HG02623 (cell line): ENCODE measurements around the gene ZKSCAN4.

Experiments used
- ATAC-seq: cut with Tn5 transposase; IDR thresholded peaks from one replicate; pipeline ENCODE4 v1.9.1; 2021; ENCODE audit warnings: moderate library complexity; ENCODE audit not compliant: unreplicated experiment

Gene ZKSCAN4

DNA sequence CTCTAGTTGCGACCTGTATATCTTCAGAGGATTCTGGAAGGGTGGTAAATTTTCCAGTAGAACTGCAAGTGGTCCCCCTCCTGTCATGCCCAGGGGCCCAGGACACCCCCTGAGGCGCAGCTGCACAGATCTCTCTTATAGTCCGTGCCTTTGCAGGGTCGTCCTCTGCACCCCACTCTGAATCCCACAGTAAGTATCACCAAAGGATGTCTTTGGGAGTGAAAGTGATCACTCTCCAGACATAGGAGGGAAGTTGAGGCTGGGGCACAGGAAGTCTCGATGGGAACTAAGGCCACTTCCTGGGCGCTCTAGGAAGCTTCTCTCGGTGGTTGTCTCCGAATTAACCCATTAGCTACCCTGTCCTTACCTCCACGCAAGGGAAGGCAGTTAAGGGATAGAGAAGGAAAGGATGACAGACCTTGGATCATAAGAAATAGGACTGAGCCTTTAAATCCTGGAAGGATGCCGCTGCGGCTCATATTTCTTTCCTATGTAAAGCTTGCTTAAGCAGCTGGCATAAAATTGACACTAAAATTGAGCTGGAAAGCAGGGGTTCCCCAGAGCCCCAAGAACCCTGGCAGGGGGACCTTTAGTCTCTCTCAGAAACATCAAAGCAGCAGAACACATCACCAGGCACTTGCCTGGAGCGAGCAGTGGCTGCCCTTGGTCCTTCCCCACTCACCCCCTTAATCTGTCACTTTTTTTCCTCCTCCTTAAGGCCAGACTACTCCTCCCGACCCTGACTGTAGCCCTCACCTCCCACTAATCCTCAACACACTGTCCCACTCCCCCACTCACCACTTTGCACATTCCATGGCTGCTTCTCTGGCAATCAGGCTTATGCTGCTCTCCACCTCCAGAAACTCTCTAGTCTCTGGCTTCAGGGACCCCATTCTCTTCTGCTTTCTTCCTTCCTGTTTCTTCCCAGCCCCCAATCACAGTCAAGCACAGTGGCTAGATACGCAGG is at the start of gene ZKSCAN4:
TSS of gene ZKSCAN4 (minus strand) at position 261 of the 967 bp plus-strand sequence. CDS start 289 bp downstream, outside the sequence.
- ATAC-seq: peak; percentile 83

- no peak for ATAC-seq
These were observed 44.5 kb upstream of the ZKSCAN4 start for GRCh38 chr6:28296520-28297060.

DNA sequence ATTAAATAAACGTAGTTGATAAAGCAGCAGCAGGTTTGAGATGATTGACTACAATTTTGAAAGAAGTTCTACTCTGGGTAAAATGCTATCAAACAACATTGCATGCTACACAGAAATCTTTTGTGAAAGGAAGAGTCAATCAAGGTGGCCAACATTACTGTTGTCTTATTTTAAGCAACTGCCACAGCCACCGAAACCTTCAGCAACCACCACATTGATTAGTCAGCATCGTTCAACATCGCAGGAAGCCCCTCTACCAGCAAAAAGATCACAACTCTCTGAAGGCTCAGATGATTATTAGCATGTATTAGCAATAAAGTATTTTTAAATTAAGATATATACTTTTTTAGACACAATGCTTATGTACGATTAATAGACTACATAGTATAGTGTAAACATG is 43.3 kb upstream of the ZKSCAN4 start:
- no peak for ATAC-seq

DNA sequence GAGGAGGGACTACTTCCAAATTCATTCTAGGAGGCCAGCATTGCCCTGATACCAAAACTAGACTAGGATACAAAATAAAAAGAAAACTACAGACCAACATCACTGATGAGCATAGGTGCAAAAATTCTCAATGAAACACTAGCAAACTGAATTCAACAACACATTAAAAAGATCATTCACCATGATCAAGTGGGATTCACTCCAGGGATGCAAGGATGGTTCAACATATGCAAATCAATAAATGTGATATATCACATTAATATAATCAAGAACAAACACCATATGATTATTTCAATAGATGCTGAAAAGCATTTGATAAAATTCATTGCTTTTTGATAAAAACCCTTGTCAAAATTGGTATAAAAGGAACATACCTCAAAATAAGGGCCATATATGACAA is 39.5 kb upstream of the ZKSCAN4 start:
- ATAC-seq: no peak

GRCh38 chr6:28282926-28283325 is 30.9 kb upstream of the ZKSCAN4 start:
- no peak for ATAC-seq

DNA sequence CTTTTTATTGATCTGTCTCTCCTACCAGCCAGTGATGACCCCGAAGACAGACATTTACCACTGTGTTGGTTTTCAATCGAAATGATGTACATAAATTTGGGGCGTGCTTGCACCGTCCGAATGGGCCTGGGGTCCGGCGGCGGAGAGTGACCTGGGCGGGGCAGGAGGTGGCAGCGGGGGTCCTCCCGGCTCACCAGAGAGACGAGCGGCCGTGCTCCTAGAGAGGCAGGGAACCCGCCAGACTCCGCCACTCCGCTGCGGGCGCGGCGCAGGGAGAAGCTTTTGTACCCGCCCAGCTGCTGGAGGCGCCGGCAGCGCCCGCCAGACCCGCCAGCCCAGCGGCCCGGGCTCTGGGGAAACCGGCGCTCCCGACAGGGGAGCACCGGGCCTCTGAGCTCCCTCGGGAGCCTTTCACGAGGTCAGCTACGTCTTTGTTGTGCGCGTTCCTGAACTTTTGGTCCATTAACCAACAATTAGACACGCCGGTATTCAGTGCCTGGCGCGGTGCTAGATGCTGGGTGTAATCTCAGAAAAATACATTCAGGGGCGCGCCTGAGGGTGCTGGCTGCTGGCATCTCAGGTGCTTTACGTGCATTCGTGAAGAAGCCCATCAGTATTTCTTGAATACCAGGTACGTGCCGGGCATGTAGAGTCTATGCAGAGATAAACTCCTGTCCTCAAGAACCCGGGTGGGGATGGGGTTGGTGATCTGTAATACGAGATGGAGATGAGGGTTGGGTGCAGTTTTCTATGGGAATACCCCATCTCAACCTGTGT is 29.4 kb upstream of the ZKSCAN4 start, which contains the start of gene PGBD1:
TSS of gene PGBD1 (plus strand) at position 285 of the 777 bp plus-strand sequence. CDS start 2,242 bp downstream, outside the sequence.
- peak; percentile 78 for ATAC-seq

- no peak for ATAC-seq
These were observed 28.7 kb upstream of the ZKSCAN4 start for GRCh38 chr6:28280595-28281287.

- no peak for ATAC-seq
These were observed 25.7 kb upstream of the ZKSCAN4 start for GRCh38 chr6:28277746-28278145.

- no peak for ATAC-seq
These were observed 22.8 kb upstream of the ZKSCAN4 start for GRCh38 chr6:28274888-28275287.

GRCh38 chr6:28269492-28269891 is 17.4 kb upstream of the ZKSCAN4 start:
- no peak for ATAC-seq

DNA sequence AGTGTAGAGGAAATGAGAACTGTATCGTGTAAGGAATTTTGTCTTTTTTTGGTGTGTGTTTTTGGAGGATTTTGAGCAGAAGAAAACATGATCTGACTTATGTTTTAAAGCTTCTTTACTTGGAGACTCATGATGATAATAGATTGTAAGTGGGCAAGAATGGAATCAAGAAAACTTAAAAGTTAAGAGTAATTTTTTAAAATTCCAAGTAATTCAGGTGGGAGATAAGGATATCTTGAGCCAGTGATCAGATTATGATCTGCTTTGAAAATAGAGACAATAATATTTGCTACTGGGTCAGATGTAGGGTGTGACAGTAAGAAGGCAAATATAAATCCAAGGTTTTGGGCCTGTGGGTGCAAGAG is 15.6 kb upstream of the ZKSCAN4 start:
- no peak for ATAC-seq

DNA sequence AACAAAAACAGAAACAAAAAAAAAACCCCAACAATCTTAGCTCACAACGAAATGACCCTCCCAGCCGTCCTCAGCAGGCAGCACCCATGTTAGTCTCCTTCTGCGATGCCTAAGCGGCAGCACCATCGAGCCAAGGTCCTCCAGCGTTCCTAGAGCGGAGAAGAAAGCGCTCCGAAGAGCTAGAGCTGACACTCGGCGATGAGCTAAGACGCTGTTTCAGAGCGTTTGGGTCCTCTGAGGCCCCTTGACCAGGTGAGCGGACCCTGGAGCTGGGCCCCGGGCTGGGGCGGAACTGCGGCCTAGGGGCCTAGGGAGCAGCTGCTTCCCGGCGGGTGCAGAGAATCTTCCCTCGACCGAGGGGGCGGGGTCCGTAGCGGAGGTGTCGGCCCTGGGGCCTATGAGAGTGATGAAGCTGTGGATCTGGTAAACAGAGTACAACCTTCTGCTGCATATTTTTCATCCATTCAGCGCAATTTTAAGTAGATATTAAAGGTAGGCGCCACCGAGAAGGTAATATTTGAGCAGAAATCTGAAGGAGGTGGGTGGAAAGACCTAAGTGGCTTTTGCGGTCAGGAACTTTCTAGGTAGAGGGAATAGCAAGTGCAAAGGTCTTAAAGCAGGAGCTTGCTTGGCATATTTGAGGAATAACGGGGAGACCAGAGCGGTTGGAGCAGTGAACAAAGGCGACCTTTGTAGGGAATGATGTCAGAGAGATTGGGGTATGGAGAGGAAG is 15.1 kb upstream of the ZKSCAN4 start, which contains the start of gene ZSCAN26:
TSS of gene ZSCAN26 (plus strand) at position 182 of the 733 bp plus-strand sequence. CDS start 4,777 bp downstream, outside the sequence.
- ATAC-seq: peak; percentile 92

DNA sequence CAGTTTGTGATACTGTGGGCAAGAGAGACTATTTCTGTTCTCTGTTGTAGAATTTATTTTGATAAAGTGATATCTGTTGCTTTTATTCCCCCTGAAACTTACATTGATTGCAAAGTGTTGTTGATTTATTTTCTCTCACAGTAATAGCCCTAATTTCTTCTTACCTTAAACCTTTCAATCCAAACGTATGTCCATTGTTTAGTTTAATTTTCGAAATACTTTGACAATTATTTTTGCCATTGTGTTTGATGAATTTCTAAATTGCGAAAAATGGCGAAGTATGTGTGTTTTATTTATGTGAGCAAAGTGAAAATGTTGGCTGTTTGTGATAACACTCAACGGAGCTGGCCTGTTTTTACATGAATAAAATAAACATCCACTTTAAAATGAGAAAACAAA is 14.5 kb upstream of the ZKSCAN4 start:
- no peak for ATAC-seq

DNA sequence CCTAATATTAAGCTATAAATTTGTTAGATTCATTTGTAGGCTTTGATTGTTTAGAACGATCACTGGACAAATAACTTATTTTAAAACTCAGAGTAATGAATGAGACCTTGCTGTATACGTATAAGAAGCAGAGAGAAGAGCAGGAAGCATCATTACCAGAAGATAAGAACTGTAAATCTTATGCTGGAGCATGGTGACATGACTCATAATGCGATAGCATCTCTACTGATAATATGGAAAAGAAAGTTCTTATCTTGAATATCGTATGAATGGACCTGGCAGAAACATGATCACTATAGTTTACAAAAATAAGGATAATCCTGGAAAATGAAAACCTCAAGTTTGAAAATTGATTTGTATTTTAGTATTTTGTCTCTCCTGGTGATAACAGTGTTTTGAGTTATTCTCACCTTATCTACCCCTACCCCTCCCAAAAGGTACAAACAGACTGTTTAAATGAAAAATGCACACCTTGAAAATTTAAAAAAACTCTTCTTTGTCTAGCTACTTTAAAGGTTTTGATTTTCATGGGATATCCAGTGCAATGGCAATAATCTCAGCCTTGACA is 12.8 kb upstream of the ZKSCAN4 start:
- no peak for ATAC-seq

GRCh38 chr6:28263922-28264321 is 11.9 kb upstream of the ZKSCAN4 start:
- ATAC-seq: no peak

- no peak for ATAC-seq
These were observed 7.1 kb upstream of the ZKSCAN4 start, which contains the start of gene NKAPL for GRCh38 chr6:28258877-28259777. Gene NKAPL (plus strand): TSS chr6:28259297. CDS start chr6:28259372, 75 bp downstream.

GRCh38 chr6:28257042-28257441 is 5.0 kb upstream of the ZKSCAN4 start:
- ATAC-seq: no peak

DNA sequence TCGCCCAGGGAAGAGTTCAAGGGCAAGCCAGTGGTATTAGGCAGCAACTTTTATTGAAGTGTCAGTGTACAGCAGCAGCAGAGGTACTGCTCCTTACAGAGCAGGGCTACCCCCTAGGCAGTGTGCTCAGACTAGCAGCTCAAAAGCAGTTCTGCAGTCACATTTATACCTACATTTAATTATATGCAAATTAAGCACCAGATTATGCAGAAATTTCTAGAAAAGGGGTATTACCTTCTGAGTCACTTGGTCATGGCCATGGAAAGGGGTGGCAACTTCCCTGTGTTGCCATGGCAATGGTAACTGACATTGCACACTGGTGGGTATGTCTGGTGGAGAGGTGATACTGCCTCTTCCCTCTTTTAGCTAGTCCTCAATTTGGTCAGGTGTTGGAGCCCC is 2.1 kb upstream of the ZKSCAN4 start:
- no peak for ATAC-seq

DNA sequence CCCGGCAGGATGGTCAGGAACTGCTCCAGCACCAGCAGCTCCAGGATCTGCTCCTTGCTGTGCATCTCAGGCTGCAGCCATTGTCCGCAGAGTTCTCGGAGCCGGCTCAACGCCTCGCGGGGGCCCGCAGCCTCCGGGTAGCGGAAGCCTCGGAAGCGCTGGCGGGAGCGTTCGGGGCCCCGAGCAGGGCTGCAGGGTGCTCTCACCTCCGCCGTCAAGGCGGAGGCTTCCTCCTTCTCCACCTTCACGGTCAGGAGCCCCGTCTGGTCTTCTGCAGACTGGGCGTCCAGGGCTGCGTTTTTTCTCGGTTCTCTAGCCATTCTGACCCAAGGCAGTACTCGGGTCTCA is 434 bp downstream of the ZKSCAN4 start:
- peak; percentile 28 for ATAC-seq
